Measurements from ENCODE around the gene IKZF1. TPM values are rescaled to one million over a fixed set of nuclear protein-coding genes. Genes with fewer than 3 reads are reported as not detected.

IKZF1 gene
- total RNA-seq, 4 donors from 2014 or later: 0.22 to 3.6 (median 1.9) TPM

GRCh38 chr7:50300336-50300735, 4.2 kb upstream of the IKZF1 start:
- in situ Hi-C loops (cut with MboI; ENCODE audit: low sequenced_read_pairs in 4 of 4) (no loop called here), intact Hi-C loops (cut with DNase I; ENCODE audit: low total_unique reads) (no loop called here)
- no peak for DNase-seq

GRCh38 chr7:50302486-50303334, 1.8 kb upstream of the IKZF1 start:
- in situ Hi-C loops (cut with MboI; ENCODE audit: low sequenced_read_pairs in 4 of 4): no loop called here
- Histone ChIP-seq H3K4me1 (no peaks in the 10 kb centered on the region), H3K4me3 (no peak overlapping the region), H3K9me3 (no peaks in the 10 kb centered on the region), H3K27me3 (peaks cover 30 to 37% (median 33%) of the 10 kb centered on the region in 3 donors), H3K27ac (no peak overlapping the region), H3K36me3 (no peaks in the 10 kb centered on the region)
- TF ChIP-seq CTCF (IDR thresholded peaks at IDR 0.05 in 4 of 5, conservative IDR thresholded peaks at IDR 0.05 in 1 of 5): no peak
- no peak for TF ChIP-seq POLR2A (IDR thresholded peaks at IDR 0.05)
- intact Hi-C loops (cut with DNase I; ENCODE audit: low total_unique reads): no loop called here
- DNase-seq (no peak), ATAC-seq (no peak)

More at GRCh38 chr7:50300336-50300735, 4.2 kb upstream of the IKZF1 start:
- H3K27me3 ChIP-seq: peaks cover 17 to 22% (median 19%) of the 10 kb centered on the region in 3 donors
- no peak for ATAC-seq
- no peaks in the 10 kb centered on the region for H3K9me3 ChIP-seq
- H3K36me3 ChIP-seq: no peaks in the 10 kb centered on the region
- TF ChIP-seq POLR2A (IDR thresholded peaks at IDR 0.05) (no peak), CTCF (IDR thresholded peaks at IDR 0.05 in 4 of 5, conservative IDR thresholded peaks at IDR 0.05 in 1 of 5) (no peak)
- H3K4me1 ChIP-seq: no peaks in the 10 kb centered on the region
- H3K27ac ChIP-seq: no peak overlapping the region
- H3K4me3 ChIP-seq: no peak overlapping the region

- intact Hi-C loops (cut with DNase I; ENCODE audit: low total_unique reads) (no loop called here), in situ Hi-C loops (cut with MboI; ENCODE audit: low sequenced_read_pairs in 4 of 4) (no loop called here)
- DNase-seq (no peak), ATAC-seq (no peak)
- TF ChIP-seq POLR2A (IDR thresholded peaks at IDR 0.05) (no peak), CTCF (IDR thresholded peaks at IDR 0.05 in 4 of 5, conservative IDR thresholded peaks at IDR 0.05 in 1 of 5) (no peak)
- Histone ChIP-seq H3K9me3 (no peaks in the 10 kb centered on the region), H3K4me3 (peak overlapping the region in 1 of 4 donors; percentile 35), H3K36me3 (no peaks in the 10 kb centered on the region), H3K27ac (no peak overlapping the region), H3K27me3 (peaks cover 30 to 37% (median 33%) of the 10 kb centered on the region in 3 donors), H3K4me1 (no peaks in the 10 kb centered on the region)
Measured at GRCh38 chr7:50303335-50304128, 984 bp upstream of the IKZF1 start.

GRCh38 chr7:50304911-50305582, 531 bp downstream of the IKZF1 start:
- H3K36me3 ChIP-seq: no peaks in the 10 kb centered on the region
- TF ChIP-seq POLR2A (IDR thresholded peaks at IDR 0.05) (no peak), CTCF (IDR thresholded peaks at IDR 0.05 in 4 of 5, conservative IDR thresholded peaks at IDR 0.05 in 1 of 5) (no peak)
- no peak for DNase-seq
- peak overlapping the region; percentile 17 to 37 (median 34) for H3K4me3 ChIP-seq
- no peak for ATAC-seq
- no peak overlapping the region for H3K27ac ChIP-seq
- in situ Hi-C loops (cut with MboI; ENCODE audit: low sequenced_read_pairs in 4 of 4): no loop called here
- intact Hi-C loops (cut with DNase I; ENCODE audit: low total_unique reads): no loop called here
- H3K27me3 ChIP-seq: peaks cover 33 to 37% (median 33%) of the 10 kb centered on the region in 3 donors
- H3K9me3 ChIP-seq: no peaks in the 10 kb centered on the region
- H3K4me1 ChIP-seq: no peaks in the 10 kb centered on the region
